Aorta (tissue), 5 donors: ENCODE data around the gene FGF14. TPM values are rescaled to one million over a fixed set of nuclear protein-coding genes. Genes with fewer than 3 reads are reported as not detected.

ENCODE experiments used
- ATAC-seq: fragments of 200-7000 bp; cut with Tn5 transposase; one replicate; pipeline ENCODE4 v1.9.1; 2022; ENCODE audit warnings: moderate library complexity; ENCODE audit not compliant: low FRiP score
- DNase-seq, 2 donors: peaks; one replicate each; pipeline ENCODE4 v3.0.0-alpha.2; 2020
- H3K27ac ChIP-seq, 2 donors: one replicate each; pipeline ENCODE4 v1.5.1; 2013; ENCODE audit warnings: low read length in 2 of 2, mild to moderate bottlenecking in 2 of 2, moderate library complexity in 2 of 2, control low read depth in 1 of 2, inconsistent platforms in 1 of 2, low read depth in 1 of 2
- H3K27me3 ChIP-seq, 2 donors: one replicate each; pipeline ENCODE4 v1.6.1; 2013; ENCODE audit warnings: control low read depth in 1 of 2, low read length in 1 of 2, mild to moderate bottlenecking in 1 of 2, moderate library complexity in 1 of 2; ENCODE audit not compliant: insufficient read depth in 2 of 2, control insufficient read depth in 1 of 2
- H3K36me3 ChIP-seq, 2 donors: one replicate each; pipeline ENCODE4 v1.6.1; 2013; ENCODE audit warnings: control low read depth in 1 of 2, low read length in 1 of 2, mild to moderate bottlenecking in 1 of 2; ENCODE audit not compliant: insufficient read depth in 2 of 2, control insufficient read depth in 1 of 2
- H3K4me1 ChIP-seq, 2 donors: one replicate each; pipeline ENCODE4 v1.6.1; 2013; ENCODE audit warnings: low read length in 2 of 2, control low read depth in 1 of 2, mild to moderate bottlenecking in 1 of 2, moderate library complexity in 1 of 2; ENCODE audit not compliant: insufficient read depth in 2 of 2, control insufficient read depth in 1 of 2
- H3K4me3 ChIP-seq, 2 donors: one replicate each; pipeline ENCODE4 v1.5.1; 2013; ENCODE audit warnings: low read length in 2 of 2, control low read depth in 1 of 2, mild to moderate bottlenecking in 1 of 2
- H3K9me3 ChIP-seq: one replicate; pipeline ENCODE4 v1.6.1; 2013; ENCODE audit warnings: mild to moderate bottlenecking, low read length; ENCODE audit not compliant: control insufficient read depth
- WGBS, 2 donors: extraction: QIAGEN DNeasy Blood & Tissue Kit; methylation state at CpG; one replicate each; pipeline ENCODE4 v1.1.7; 2013; 5-methylcytosine and 5-hydroxymethylcytosine counted together
- intact Hi-C, 2 donors: fragments of 100-400 bp; cut with DNase I; formaldehyde crosslinking; loops; one replicate each; pipeline versions ENCODE4 v1.14.2 to v1.15.0; 2022
- polyA plus RNA-seq, 2 donors: library from polyadenylated mRNA; stranded (reverse); fragments of 200-250 nt; gene quantifications; one replicate each; pipeline ENCODE4 v1.2.3, GENCODE V29; 2013
- total RNA-seq, 2 donors: library from RNA; stranded (reverse); fragmentation: NEBNext Ultra II Directional; extraction: Animal tissue kit (Norgen Biotek cat#: 25700); gene quantifications; one replicate each; pipeline ENCODE4 v1.2.1, GENCODE V29; 2021
- donor health status: healthy with polysubstance abuse.
- donor health status: Bipolar disorder and iron deficiency.
- donor health status: DM: no; HTN: no; CAD: no.
- donor health status: DM: no; HTN: no; CAD: no.
- donor health status: DM: yes; HTN: yes; CAD: no.

FGF14 gene
- total and polyA plus RNA-seq, 4 donors, result 0.13 to 4.6 (median 0.72) TPM

DNA sequence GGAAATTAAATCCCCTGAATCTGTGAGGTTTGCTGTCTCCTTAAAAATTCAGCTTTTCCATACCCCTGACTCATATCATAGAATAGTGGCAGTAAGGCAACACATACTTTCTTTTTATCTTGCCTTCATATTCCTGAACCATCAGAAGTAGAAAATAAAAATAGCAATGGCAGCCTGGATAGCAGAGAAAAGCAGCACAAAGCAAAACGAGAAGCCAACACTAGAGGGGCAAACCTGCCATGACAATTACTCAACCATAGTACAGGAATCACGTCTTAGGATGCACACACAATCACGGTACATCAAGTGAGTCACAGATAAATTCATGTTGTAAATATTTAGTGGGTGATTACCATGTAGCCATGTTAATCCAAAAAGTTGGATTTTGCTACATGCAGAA lies 606.4 kb downstream of the FGF14 start:
- WGBS, 2 donors, result 20 to 21% methylated on average over 3 of the region's 3 CpGs
- Histone ChIP-seq H3K27ac (no peak overlapping the region), H3K4me3 (no peak overlapping the region), H3K4me1 (no peaks in the 10 kb centered on the region), H3K27me3 (no peaks in the 10 kb centered on the region), H3K9me3 (no peaks in the 10 kb centered on the region), H3K36me3 (no peaks in the 10 kb centered on the region)
- no peak for ATAC-seq
- no peak for DNase-seq
- intact Hi-C loops, result no loop called here

DNA sequence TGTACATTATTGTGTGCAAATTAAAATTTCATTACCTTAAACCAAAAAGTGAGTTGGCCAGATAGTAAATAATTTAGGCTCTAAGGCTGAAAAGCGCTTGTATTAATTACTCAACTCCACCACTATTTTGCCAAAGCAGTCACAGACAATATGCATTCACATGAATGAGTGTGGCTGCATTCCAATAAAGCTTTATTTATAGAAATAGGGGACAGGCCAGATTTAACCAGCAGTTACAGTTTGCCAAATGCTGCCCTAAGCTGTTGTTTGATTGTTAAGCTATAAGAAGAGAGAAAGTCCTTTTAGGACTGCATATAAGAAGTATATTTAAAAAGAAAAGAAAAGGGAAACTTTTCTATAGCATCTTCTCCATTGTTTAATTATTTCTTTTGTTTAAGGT lies 606.8 kb downstream of the FGF14 start:
- Histone ChIP-seq H3K36me3 (no peaks in the 10 kb centered on the region), H3K9me3 (no peaks in the 10 kb centered on the region), H3K4me3 (no peak overlapping the region), H3K27me3 (no peaks in the 10 kb centered on the region), H3K27ac (no peak overlapping the region), H3K4me1 (no peaks in the 10 kb centered on the region)
- intact Hi-C loops, result no loop called here
- ATAC-seq, result no peak
- 28 to 42% methylated on average over 1 of the region's 1 CpG for WGBS, 2 donors
- no peak for DNase-seq

DNA sequence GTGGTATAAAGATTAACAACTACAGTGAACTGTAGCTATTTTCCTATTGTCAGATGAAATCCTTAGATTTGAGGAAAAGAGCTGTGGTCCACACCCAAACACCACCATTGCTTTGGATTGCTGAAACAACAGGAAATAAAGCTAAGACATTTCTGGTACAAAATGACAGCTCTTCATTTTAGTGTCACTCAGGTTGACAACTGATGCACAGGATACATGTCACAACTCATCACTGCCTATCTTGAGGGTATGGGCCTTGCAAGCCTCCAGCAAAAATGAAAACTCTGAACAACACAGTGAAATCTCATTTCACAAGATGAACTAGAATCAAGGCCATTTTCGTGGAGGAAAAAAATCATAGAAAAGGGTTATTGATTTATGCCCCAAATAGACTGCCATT lies 609.7 kb downstream of the FGF14 start:
- H3K27me3 ChIP-seq, result no peaks in the 10 kb centered on the region
- ATAC-seq (no peak), DNase-seq (no peak)
- WGBS, 2 donors, result 91 to 93% methylated on average over 1 of the region's 1 CpG
- H3K9me3 ChIP-seq, result no peaks in the 10 kb centered on the region
- intact Hi-C loops, result no loop called here
- no peak overlapping the region for H3K27ac ChIP-seq
- no peak overlapping the region for H3K4me3 ChIP-seq
- no peaks in the 10 kb centered on the region for H3K4me1 ChIP-seq
- no peaks in the 10 kb centered on the region for H3K36me3 ChIP-seq

DNA sequence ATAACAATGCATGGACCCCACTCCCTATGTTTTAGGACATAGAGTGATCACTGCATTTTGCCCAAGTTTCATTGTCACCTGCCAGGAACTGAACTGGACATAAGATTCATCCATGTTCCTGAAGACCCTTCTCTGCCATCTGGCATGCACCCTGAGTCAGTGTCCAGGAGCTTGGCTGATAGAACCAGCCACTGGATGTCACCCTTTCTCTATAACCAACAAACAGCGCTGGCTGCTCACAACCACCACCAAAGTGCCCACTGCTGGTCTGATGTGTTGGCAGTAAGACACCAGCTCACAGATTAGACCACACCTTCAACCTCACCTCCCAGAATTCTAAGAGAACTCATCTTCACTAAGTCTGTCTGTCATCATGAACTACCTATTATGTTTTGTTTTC lies 616.0 kb downstream of the FGF14 start:
- Histone ChIP-seq H3K27ac (no peak overlapping the region), H3K4me1 (no peaks in the 10 kb centered on the region), H3K4me3 (no peak overlapping the region), H3K36me3 (no peaks in the 10 kb centered on the region), H3K9me3 (no peaks in the 10 kb centered on the region), H3K27me3 (no peaks in the 10 kb centered on the region)
- no peak for DNase-seq
- no peak for ATAC-seq
- 52 to 67% methylated on average over 1 of the region's 1 CpG for WGBS, 2 donors
- intact Hi-C loops, result no loop called here

DNA sequence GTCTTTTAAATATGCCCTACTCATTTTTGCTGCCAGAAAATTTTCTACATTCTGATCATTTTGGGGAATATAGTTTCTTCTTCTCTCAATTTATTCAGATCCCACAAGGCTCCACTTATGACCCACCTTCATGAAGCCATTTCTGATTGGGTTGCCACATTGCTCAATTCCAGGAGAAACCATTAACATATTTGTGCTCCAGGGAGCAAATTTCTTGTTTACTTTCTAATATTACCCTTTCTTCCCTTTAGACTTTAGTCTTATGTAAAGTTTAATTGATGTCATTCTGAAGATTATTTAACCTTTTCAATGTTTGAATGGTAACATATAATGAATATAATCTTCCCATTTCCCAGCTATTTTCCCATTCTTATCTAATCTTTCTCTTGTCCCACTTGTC lies 617.5 kb downstream of the FGF14 start:
- intact Hi-C loops, result no loop called here
- Histone ChIP-seq H3K36me3 (no peaks in the 10 kb centered on the region), H3K4me3 (no peak overlapping the region), H3K27ac (no peak overlapping the region), H3K4me1 (no peaks in the 10 kb centered on the region), H3K27me3 (no peaks in the 10 kb centered on the region), H3K9me3 (no peaks in the 10 kb centered on the region)
- DNase-seq, result no peak
- ATAC-seq, result no peak

DNA sequence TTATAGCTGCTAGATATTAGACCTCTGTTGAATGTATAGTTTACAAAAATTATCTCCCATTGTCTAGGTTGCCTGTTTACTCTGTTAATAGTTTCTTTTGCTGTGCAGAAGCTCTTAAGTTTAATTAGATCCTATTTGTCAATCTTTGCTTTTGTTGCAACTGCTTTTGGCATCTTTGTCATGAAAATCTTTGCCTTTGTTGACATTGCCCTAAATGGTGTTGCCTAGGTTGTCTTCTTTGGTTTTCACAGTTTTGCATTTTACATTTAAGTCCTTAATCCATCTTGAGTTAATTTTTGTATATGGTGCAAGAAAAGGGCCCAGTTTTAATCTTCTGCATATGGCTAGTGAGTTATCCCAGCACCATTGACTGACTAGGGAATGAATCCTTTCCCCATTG lies 618.3 kb downstream of the FGF14 start:
- intact Hi-C loops, result no loop called here
- ATAC-seq, result no peak

DNA sequence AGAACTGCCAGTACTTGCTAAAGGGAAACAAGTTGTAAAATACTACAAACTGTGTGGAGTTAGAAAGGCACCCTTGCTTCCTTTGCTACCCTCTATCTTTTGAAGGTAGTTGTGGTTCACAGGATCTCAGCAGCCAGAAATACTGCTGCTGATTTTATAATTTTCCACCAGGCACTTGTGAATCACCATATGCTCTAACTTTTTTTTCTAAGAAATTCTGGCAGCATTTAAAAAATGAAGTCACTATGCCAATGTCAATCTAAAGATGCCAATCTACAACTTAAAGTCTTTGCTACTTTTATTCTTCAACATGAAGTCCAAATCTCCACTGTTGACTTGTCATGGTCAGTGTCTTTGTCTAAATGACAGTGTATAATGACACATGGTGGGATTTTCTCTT lies 621.6 kb downstream of the FGF14 start:
- no peak for DNase-seq

More for the DNA sequence above, 618.3 kb downstream of the FGF14 start:
- H3K4me1 ChIP-seq, result no peaks in the 10 kb centered on the region
- H3K27ac ChIP-seq, result no peak overlapping the region
- DNase-seq, result no peak
- no peaks in the 10 kb centered on the region for H3K36me3 ChIP-seq
- no peak overlapping the region for H3K4me3 ChIP-seq
- H3K9me3 ChIP-seq, result no peaks in the 10 kb centered on the region
- H3K27me3 ChIP-seq, result no peaks in the 10 kb centered on the region

DNA sequence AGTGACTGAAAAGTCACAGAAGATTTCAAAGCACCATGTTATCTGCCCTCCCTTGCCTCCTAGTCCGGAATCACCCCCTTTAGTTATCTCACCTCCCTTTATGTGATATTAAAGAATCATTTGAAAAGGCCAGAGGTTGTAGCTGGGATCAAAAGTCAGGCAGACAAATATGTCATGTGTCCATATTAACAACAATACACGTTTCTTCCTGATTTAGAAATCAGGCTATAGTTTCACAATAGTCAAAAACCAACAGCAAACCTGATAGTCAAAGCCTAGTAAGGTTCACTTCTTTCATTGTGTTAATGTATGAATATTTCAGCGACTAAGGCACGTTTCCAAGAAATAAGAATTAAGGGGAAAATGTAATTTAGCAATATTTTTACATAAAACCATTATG lies 622.7 kb downstream of the FGF14 start:
- intact Hi-C loops, result no loop called here
- 90 to 91% methylated on average over 4 of the region's 4 CpGs for WGBS, 2 donors
- no peak for ATAC-seq

More for the DNA sequence above, 621.6 kb downstream of the FGF14 start:
- H3K9me3 ChIP-seq, result no peaks in the 10 kb centered on the region
- H3K4me3 ChIP-seq, result no peak overlapping the region
- H3K27me3 ChIP-seq, result no peaks in the 10 kb centered on the region
- no peaks in the 10 kb centered on the region for H3K4me1 ChIP-seq
- H3K36me3 ChIP-seq, result peaks cover 0 to 1% of the 10 kb centered on the region in 2 donors
- no peak for ATAC-seq
- H3K27ac ChIP-seq, result no peak overlapping the region
- intact Hi-C loops, result no loop called here

DNA sequence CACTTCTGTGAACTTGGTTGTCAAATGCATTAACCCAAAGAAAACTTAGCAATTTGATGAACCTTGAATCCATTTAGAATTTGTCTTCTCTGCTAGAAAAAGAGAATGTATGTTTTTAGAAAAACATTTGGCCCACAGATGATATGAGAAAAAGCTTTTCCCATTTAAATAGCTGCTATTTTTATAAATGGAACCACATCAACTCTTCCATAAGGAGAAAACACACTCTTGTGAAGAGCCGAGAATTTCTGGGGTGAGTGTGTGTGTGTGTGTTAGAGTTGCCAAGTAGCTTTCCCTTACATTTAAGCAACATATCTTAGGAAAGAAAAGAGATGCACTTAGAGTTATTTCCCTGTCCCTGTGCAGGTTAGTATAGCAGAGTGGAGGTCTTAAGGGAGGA lies 626.6 kb downstream of the FGF14 start:
- Histone ChIP-seq H3K27ac (no peak overlapping the region), H3K36me3 (peaks cover 0 to 1% of the 10 kb centered on the region in 2 donors), H3K4me1 (no peaks in the 10 kb centered on the region), H3K27me3 (no peaks in the 10 kb centered on the region), H3K4me3 (no peak overlapping the region), H3K9me3 (no peaks in the 10 kb centered on the region)
- DNase-seq (no peak), ATAC-seq (no peak)
- 19 to 41% methylated on average over 1 of the region's 1 CpG for WGBS, 2 donors
- intact Hi-C loops, result no loop called here

More for the DNA sequence above, 622.7 kb downstream of the FGF14 start:
- no peak for DNase-seq
- no peak overlapping the region for H3K27ac ChIP-seq
- H3K36me3 ChIP-seq, result peaks cover 0 to 1% of the 10 kb centered on the region in 2 donors
- H3K27me3 ChIP-seq, result no peaks in the 10 kb centered on the region
- no peaks in the 10 kb centered on the region for H3K4me1 ChIP-seq
- no peaks in the 10 kb centered on the region for H3K9me3 ChIP-seq
- H3K4me3 ChIP-seq, result no peak overlapping the region
